NCI-H187 (cell line): Measurements from ENCODE around the gene KIF26B.
"Not testable (repeated sequence)": the region's sequence is repeated elsewhere in the genome, so short reads cannot be mapped to it uniquely, and the experiment has no call there.

Experiments
- DNase-seq, 2 experiments: peaks; one replicate each; lab custom pipeline; 2025; lab: John Stamatoyannopoulos, UW

The KIF26B gene

DNA sequence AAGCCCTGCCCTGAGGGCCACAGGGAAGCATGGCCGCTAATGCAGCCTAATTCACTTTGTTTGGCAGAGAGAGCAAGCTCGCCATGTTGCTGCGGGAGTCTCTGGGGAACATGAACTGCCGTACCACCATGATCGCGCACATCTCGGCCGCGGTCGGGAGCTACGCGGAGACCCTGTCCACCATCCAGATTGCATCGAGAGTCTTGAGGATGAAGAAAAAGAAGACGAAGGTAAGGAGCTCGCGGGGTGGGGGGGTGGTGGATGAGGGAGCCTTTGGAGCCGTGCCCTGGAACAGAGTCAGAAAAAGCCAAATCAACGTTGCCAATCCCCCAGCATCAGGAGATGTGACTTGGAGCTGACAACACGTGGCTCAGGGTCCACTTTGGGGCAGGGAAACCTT is 529.4 kb downstream of the KIF26B start:
- DNase-seq, result no peak

- DNase-seq, result no peak
Measured at GRCh38 chr1:245684571-245684970, 529.8 kb downstream of the KIF26B start.

DNA sequence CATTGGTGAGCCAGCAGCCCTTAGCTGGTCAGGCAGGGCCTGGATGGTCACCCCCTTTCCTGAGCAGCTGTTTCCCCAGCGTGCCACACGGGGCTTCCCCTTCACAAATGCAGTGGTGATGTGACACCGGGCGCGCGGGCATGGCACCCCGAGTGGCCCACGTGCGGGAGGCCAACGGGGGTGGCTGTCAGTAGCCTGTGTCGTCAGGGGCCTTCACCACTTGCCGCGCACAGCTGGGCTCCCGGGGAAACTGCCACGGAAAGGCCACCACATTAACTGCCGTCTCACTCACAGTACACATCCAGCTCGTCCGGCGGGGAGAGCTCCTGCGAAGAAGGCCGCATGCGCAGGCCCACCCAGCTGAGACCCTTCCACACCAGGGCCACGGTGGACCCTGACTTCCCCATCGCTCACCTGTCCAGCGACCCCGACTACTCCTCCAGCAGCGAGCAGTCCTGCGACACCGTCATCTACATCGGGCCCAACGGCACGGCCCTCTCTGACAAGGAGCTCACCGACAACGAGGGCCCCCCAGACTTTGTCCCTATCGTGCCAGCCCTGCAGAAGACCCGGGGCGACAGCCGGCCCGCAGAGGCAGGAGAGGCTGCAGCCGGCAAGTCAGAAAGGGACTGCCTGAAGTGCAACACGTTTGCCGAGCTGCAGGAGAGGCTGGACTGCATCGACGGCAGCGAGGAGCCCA is 530.5 kb downstream of the KIF26B start:
- DNase-seq, result no peak

- no peak for DNase-seq
Measured at GRCh38 chr1:245686006-245686405, 531.2 kb downstream of the KIF26B start.

GRCh38 chr1:245686446-245687030 is 531.8 kb downstream of the KIF26B start:
- DNase-seq, result no peak

GRCh38 chr1:245687152-245687635 is 532.4 kb downstream of the KIF26B start:
- no peak for DNase-seq

DNA sequence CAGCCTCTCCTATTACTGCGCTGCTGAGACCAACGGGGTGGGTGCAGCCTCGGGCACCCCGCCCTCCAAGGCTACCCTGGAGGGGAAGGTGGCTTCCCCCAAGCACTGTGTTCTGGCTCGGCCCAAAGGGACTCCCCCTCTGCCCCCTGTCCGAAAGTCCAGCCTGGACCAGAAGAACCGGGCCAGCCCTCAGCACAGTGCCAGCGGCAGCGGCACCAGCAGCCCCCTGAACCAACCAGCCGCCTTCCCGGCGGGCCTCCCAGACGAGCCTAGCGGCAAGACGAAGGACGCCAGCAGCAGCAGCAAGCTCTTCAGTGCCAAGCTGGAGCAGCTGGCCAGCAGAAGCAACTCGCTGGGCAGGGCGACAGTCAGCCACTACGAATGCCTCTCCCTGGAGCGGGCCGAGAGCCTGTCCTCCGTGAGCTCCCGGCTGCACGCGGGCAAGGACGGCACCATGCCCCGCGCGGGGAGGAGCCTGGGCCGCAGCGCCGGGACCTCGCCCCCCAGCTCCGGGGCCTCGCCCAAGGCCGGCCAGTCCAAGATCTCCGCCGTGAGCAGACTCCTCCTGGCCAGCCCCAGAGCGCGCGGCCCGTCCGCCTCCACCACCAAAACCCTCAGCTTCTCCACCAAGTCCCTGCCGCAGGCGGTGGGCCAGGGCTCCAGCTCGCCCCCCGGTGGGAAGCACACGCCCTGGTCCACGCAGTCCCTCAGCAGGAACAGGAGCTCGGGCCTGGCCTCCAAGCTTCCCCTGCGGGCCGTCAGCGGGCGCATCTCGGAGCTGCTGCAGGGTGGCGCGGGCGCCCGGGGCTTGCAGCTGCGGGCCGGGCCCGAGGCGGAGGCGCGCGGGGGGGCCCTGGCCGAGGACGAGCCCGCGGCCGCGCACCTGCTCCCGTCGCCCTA is 533.1 kb downstream of the KIF26B start:
- DNase-seq, result no peak

DNA sequence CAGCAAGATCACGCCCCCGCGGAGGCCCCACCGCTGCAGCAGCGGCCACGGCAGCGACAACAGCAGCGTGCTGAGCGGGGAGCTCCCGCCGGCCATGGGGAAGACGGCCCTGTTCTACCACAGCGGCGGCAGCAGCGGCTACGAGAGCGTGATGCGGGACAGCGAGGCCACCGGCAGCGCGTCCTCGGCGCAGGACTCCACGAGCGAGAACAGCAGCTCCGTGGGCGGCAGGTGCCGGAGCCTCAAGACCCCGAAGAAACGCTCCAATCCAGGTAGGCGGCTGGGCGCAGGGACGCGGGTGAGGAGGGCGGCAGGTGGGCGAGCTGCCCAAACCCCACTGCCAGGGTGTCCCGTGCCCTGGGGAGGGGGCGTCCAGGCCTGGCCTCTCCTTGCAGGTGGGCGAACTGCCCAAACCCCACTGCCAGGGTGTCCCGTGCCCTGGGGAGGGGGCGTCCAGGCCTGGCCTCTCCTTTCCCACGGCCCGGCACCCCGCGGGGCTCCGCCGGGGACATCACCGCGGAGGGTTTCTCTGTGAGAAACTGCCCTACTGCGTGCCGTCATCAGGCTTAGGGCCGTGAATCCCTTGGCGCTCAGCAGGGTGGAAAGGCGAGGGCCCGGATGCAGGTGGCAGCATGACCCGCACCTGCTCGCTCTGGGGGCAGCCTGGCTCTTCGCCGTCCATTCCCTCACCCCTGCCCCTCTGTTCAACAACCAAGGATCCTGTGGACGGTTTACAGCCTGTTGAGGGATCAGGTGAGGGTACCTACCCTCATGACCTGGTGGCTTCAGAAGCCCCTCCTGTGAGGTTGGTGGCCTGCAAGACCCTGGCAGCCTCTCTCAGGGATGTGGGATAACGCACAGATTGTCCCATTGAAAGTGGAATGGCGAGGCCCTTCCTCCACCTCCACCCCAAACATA is 534.0 kb downstream of the KIF26B start:
- no peak for DNase-seq

- no peak for DNase-seq
Measured at GRCh38 chr1:245690156-245690690, 535.4 kb downstream of the KIF26B start.

- no peak for DNase-seq
Measured at GRCh38 chr1:245690946-245691541, 536.3 kb downstream of the KIF26B start.

GRCh38 chr1:245691897-245692296 is 537.1 kb downstream of the KIF26B start:
- no peak for DNase-seq

GRCh38 chr1:245692318-245692717 is 537.5 kb downstream of the KIF26B start:
- DNase-seq, result no peak

- DNase-seq, result no peak
Measured at GRCh38 chr1:245693116-245693793, 538.5 kb downstream of the KIF26B start.

GRCh38 chr1:245693941-245694752 is 539.4 kb downstream of the KIF26B start:
- no peak for DNase-seq

DNA sequence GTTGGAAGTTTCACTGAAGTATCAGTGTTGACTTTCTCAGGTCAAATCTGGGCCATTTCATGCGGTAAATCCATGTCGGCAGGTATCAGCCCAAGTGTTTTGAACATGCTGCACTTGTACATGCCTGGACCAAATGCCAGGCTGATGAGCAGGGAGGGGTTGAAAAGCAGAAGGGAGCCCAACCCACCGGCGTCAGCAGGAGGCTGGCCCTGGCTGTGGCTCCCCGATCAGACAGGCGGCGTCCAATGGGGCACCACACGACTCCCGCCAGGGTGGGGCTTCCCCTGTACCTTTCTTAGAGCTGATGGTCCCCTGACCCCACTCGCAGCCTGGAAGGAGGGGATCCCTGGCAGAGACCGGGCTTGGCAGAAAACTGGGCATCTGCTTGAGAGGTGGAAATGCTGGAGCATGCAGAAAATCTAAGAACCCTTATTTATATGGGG is 540.0 kb downstream of the KIF26B start:
- no peak for DNase-seq

DNA sequence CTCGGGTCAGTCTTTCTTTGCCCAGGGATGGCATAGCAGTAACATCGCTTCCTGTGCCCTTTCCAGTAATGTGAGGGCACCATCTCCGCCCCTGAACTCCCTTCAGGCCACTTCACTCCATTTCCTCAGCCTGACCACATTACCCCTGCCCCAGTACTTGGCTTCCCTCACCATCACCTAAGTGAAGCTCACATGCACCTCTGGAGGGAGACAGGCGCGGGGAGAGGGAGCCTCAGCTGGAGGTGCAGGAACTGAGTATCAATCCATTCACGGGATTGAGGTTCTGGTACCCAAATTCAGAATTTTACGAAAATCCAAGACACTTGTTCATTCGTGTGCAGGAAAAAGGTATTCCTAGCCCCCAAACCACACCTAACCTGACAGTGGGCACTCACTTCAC is 540.4 kb downstream of the KIF26B start:
- no peak for DNase-seq

DNA sequence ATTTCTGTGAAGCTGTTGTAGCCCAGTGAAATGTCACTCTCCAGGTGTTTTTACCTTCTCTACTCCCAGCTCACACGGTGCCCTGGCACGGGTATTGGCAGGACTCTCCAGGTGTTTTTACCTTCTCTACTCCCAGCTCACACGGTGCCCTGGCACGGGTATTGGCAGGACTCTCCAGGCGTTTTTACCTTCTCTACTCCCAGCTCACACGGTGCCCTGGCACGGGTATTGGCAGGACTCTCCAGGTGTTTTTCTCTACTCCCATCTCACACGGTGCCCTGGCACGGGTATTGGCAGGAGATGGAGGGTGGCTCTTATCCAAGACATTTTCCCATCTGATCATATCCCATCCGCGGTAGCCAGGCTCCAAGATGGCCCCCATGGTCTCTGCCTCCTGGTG is 540.9 kb downstream of the KIF26B start:
- not testable (repeated sequence) for DNase-seq

DNA sequence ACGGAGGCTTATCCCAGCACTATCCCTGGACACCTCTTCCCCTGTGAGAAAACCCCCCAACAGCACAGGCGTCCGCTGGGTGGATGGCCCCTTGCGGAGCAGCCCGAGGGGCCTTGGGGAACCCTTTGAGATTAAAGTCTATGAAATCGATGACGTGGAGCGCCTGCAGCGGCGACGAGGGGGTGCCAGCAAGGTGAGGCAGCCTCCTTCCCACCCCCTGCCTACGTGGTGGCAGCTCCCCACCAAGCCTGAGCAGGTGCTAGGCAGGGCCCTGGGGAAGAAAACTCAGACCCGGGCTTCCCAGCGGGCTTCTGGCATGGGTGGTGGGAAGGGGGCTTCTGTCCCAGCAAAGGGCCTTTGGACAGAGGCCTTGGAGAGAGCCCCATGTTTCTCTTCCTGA is 543.3 kb downstream of the KIF26B start:
- DNase-seq, result no peak

GRCh38 chr1:245698860-245699259 is 544.1 kb downstream of the KIF26B start:
- peak; percentile 26 to 35 for DNase-seq
